GM12892 (cell line): ENCODE results near the gene IL17RC.

Experiments
- POLR2A ChIP-seq: IDR thresholded peaks from 2 replicates; pipeline ENCODE4 v1.6.1; 2011; ENCODE audit warnings: low read depth, low read length, control low read depth
- TAF1 ChIP-seq: IDR thresholded peaks from 2 replicates; pipeline ENCODE4 v1.6.1; 2011; ENCODE audit warnings: low read depth, mild to moderate bottlenecking, control low read depth, low read length, borderline replicate concordance

- TF ChIP-seq TAF1 (no peak), POLR2A (peak; percentile 32; the same call in 1 of the 2 replicates)
These were observed 35.3 kb downstream of the IL17RC start, which contains the start of gene PRRT3 for GRCh38 chr3:9951962-9952805.
